Stomach (tissue), 4 donors: ENCODE results near the gene SLC46A2.

Experiments
- CTCF ChIP-seq, 7 experiments: fragments of 450-650 bp in 4 of 7; fragments of 200-600 bp in 3 of 7; sonication (generic) in 3 of 7; IDR thresholded peaks; one replicate each; pipeline ENCODE4 v1.5.1; 2016 to 2019; ENCODE audit warnings: antibody characterized with exemption in 7 of 7, control low read depth in 2 of 7, mild to moderate bottlenecking in 1 of 7
- EP300 ChIP-seq: sonication (generic); formaldehyde crosslinking; IDR thresholded peaks from one replicate; pipeline ENCODE4 v1.6.1; 2017; ENCODE audit warnings: antibody characterized with exemption

GRCh38 chr9:112887381-112887780, 3.3 kb downstream of the SLC46A2 start:
- TF ChIP-seq CTCF (IDR thresholded peaks at IDR 0.05) (no peak), EP300 (no peak)
